Measurements from ENCODE around the gene TAF12.

TAF12 gene

DNA sequence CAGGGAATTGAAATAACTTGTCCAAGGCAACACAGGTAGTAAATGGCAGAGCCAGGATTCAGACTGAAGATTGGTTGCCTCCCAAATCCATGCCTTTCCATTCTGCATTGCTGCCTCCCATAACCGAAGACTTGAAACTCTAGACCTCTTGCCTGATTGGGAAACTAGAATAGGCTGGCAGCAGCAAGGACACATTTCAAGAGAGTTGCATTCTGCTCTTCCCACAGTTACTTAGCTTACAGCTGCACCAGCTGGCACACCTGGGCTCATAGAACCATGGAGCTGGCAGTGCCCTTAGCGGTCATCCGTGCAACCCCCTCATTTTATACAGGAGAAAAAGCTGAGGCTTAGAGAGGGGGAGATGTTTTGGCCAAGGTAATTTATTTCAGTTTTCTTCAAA lies 82.0 kb downstream of the TAF12 start:
- H3K36me3 Mint-ChIP-seq, result peaks cover 47% of the 10 kb centered on the region
- H3K4me1 Mint-ChIP-seq, result no peaks in the 10 kb centered on the region
- no peak overlapping the region for H3K27ac Mint-ChIP-seq
- no peak overlapping the region for H3K4me3 Mint-ChIP-seq
- CTCF ChIA-PET, result no interaction called here
- no peaks in the 10 kb centered on the region for H3K9me3 Mint-ChIP-seq
- no peak for DNase-seq
- no peaks in the 10 kb centered on the region for H3K27me3 Mint-ChIP-seq
